ENCODE data around the gene SLC7A7. TPM values are rescaled to one million over a fixed set of nuclear protein-coding genes. Genes with fewer than 3 reads are reported as not detected.
"Not testable (repeated sequence)": the region's sequence is repeated elsewhere in the genome, so short reads cannot be mapped to it uniquely, and the experiment has no call there.

The SLC7A7 gene
- total RNA-seq, 1 donor = 2.5 TPM

DNA sequence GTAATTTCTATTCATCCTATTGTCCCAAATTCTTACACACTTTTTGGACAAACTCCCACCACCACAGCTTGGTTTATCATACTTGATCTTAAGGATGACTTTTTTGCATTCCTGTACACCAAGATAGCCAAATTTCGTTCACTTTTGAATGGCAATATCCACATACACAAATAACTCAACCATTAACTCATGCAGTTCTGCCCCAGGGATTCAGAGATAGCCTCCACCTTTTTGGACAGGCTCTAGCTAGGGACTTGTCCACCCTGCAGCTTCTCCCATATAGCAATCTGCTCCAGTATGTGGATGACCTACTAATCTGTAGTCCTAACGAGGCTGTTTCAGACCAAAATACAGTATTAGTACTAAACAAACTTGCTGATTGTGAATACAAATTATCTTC lies 81.4 kb downstream of the SLC7A7 start:
- H3K4me3 ChIP-seq (ENCODE audit: low read depth, low read length) = no peak overlapping the region
- TF ChIP-seq CTCF (IDR thresholded peaks at IDR 0.05; ENCODE audit: insufficient read depth, low read length) = no peak
- DNase-seq (ENCODE audit: low read depth) = peak; percentile 40

DNA sequence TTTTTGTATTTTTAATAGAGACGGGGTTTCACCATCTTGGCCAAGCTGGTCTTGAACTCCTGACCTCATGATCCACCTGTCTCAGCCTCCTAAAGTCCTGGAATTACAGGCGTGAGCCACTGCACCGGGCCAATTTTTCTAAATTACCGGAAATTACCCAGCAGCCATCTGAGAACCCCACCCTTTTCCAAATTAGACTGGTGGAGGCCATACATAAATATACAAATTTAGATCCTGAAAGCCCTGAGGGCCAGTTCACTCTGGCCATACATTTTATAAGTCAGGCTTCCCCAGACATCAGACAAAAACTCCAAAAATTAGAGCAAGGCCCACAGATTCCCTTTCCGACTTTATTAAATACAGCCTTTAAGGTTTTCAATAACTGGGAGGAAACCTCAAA lies 83.2 kb downstream of the SLC7A7 start:
- H3K4me3 ChIP-seq (ENCODE audit: low read depth, low read length); DNase-seq (ENCODE audit: low read depth): not testable (repeated sequence)

DNA sequence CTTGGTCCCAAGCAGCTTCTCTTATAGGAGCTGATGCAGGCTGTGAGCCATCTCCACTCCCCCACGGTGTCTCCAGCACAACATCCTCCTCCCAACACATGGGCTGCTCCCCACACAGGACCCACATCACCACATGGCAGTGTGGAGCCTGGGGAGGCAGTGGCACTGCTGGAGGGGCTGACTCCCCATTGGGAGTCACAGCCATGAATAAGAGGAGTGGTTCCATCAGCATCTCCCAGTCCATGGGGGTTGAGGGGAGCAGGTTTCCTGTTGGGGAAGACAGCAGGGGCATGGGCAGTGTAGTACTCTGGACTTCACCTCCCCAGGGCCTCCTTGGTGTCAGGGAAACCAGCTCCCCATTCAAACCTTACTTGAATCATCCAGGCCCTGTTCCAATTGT lies 89.2 kb downstream of the SLC7A7 start:
- no peak overlapping the region for H3K4me3 ChIP-seq (ENCODE audit: low read depth, low read length)
- DNase-seq (ENCODE audit: low read depth) = no peak
- no peak for TF ChIP-seq CTCF (IDR thresholded peaks at IDR 0.05; ENCODE audit: insufficient read depth, low read length)

DNA sequence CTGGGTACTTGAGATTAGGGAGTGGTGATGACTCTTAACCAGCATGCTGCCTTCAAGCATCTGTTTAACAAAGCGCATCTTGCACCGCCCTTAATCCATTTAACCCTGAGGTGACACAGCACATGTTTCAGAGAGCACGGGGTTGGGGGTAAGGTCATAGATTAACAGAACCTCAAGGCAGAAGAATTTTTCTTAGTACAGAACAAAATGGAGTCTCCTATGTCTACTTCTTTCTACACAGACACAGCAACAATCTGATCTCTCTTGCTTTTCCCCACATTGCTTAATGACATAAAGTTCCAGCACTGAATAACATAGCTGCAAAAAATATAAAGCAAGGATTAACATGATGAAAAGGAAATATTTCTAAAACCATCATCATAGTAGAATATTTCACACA lies 89.9 kb downstream of the SLC7A7 start:
- not testable (repeated sequence) for DNase-seq (ENCODE audit: low read depth); H3K4me3 ChIP-seq (ENCODE audit: low read depth, low read length)

DNA sequence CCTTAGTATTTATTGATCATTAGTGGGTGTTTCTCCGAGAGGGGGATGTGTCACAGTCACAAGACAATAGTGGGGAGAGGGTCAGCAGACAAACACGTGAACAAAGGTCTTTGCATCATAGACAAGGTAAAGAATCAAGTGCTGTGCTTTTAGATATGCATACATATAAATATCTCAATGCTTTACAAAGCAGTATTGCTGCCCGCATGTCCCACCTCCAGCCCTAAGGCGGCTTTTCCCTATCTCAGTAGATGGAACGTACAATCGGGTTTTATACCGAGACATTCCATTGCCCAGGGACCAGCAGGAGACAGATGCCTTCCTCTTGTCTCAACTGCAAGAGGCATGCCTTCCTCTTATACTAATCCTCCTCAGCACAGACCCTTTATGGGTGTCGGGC lies 90.4 kb downstream of the SLC7A7 start:
- H3K4me3 ChIP-seq (ENCODE audit: low read depth, low read length) = not testable (repeated sequence)

GRCh38 chr14:22723815-22724214 lies 91.4 kb downstream of the SLC7A7 start:
- no peak overlapping the region for H3K4me3 ChIP-seq (ENCODE audit: low read depth, low read length)
- no peak for TF ChIP-seq CTCF (IDR thresholded peaks at IDR 0.05; ENCODE audit: insufficient read depth, low read length)
- DNase-seq (ENCODE audit: low read depth) = no peak

More for the DNA sequence above, 90.4 kb downstream of the SLC7A7 start:
- not testable (repeated sequence) for DNase-seq (ENCODE audit: low read depth)

Small RNA genes lying within 50 kb of the gene (small RNA-seq; reads per million reads assigned to genes)
- gene RF00019 (not detected), gene RF00588 (not detected)

Other genes with a start within 250 kb of the SLC7A7 start
- 81.2 and 564 TPM in 2 replicates for gene DAD1, start 226.2 kb downstream of the SLC7A7 start, total RNA-seq (ENCODE audit: low replicate concordance)
- gene ABHD4, start 217.1 kb downstream of the SLC7A7 start, total RNA-seq (ENCODE audit: low replicate concordance) = 24.3 and 48.6 TPM in 2 replicates
- not detected in 2 replicates for gene OR6J1, start 171.1 kb downstream of the SLC7A7 start, total RNA-seq (ENCODE audit: low replicate concordance)
- gene OXA1L, start 48.7 kb downstream of the SLC7A7 start, total RNA-seq (ENCODE audit: low replicate concordance) = 50.9 and 66.4 TPM in 2 replicates
- 14.2 and 69.9 TPM in 2 replicates for gene MRPL52, start 14.5 kb upstream of the SLC7A7 start, total RNA-seq (ENCODE audit: low replicate concordance)
- 258 and 311 TPM in 2 replicates for gene MMP14, start 21.1 kb upstream of the SLC7A7 start, total RNA-seq (ENCODE audit: low replicate concordance)
- 104 and 107 TPM in 2 replicates for gene LRP10, start 56.3 kb upstream of the SLC7A7 start, total RNA-seq (ENCODE audit: low replicate concordance)
- 0.09 TPM in 1 of 2 replicates, not detected in the other for gene REM2, start 67.8 kb upstream of the SLC7A7 start, total RNA-seq (ENCODE audit: low replicate concordance)
- gene RBM23, start 103.7 kb upstream of the SLC7A7 start, total RNA-seq (ENCODE audit: low replicate concordance) = 48.7 and 101 TPM in 2 replicates
- 23.0 and 53.5 TPM in 2 replicates for gene PRMT5, start 113.9 kb upstream of the SLC7A7 start, total RNA-seq (ENCODE audit: low replicate concordance)
- gene HAUS4, start 141.7 kb upstream of the SLC7A7 start, total RNA-seq (ENCODE audit: low replicate concordance) = 29.3 and 31.2 TPM in 2 replicates
- 14.6 and 47.6 TPM in 2 replicates for gene AJUBA, start 167.1 kb upstream of the SLC7A7 start, total RNA-seq (ENCODE audit: low replicate concordance)
- gene C14orf93, start 194.7 kb upstream of the SLC7A7 start, total RNA-seq (ENCODE audit: low replicate concordance) = 7.0 and 8.1 TPM in 2 replicates
- gene PSMB5, start 219.5 kb upstream of the SLC7A7 start, total RNA-seq (ENCODE audit: low replicate concordance) = 164 and 176 TPM in 2 replicates
- not detected in 2 replicates for gene PSMB11, start 226.8 kb upstream of the SLC7A7 start, total RNA-seq (ENCODE audit: low replicate concordance)
- gene CDH24, start 242.1 kb upstream of the SLC7A7 start, total RNA-seq (ENCODE audit: low replicate concordance) = 2.4 and 3.7 TPM in 2 replicates

All from fibroblast of the aortic adventitia (primary cell).